ENCODE measurements around the gene P3R3URF.

Gene P3R3URF

GRCh38 chr1:46131093-46131492 is 45.2 kb downstream of the P3R3URF start:
- peaks cover 11% of the 10 kb centered on the region; the same call in 1 of the 2 replicates for H3K27me3 ChIP-seq (ENCODE audit: control insufficient read depth, insufficient read depth, low read length)
- H3K4me1 ChIP-seq (ENCODE audit: control insufficient read depth, insufficient read depth, low read length): peaks cover 16% of the 10 kb centered on the region; the same call in 1 of the 2 replicates
- no peak overlapping the region for H3K27ac ChIP-seq (ENCODE audit: low read depth, low read length)
- H3K9me3 ChIP-seq (ENCODE audit: control insufficient read depth, insufficient read depth, low read depth, low read length): no peaks in the 10 kb centered on the region
- peak overlapping the region; percentile 53 for H3K9ac ChIP-seq (ENCODE audit: low read length)
- H3K36me3 ChIP-seq (ENCODE audit: control insufficient read depth, insufficient read depth, low read length): no peaks in the 10 kb centered on the region
- peak overlapping the region; percentile 74 for H3K4me3 ChIP-seq (ENCODE audit: low read depth, low read length)

GRCh38 chr1:46130606-46131005 is 45.7 kb downstream of the P3R3URF start:
- H3K4me3 ChIP-seq (ENCODE audit: low read depth, low read length): peak overlapping the region; percentile 74
- H3K9me3 ChIP-seq (ENCODE audit: control insufficient read depth, insufficient read depth, low read depth, low read length): no peaks in the 10 kb centered on the region
- H3K36me3 ChIP-seq (ENCODE audit: control insufficient read depth, insufficient read depth, low read length): no peaks in the 10 kb centered on the region
- no peak overlapping the region for H3K27ac ChIP-seq (ENCODE audit: low read depth, low read length)
- H3K9ac ChIP-seq (ENCODE audit: low read length): no peak overlapping the region
- peaks cover 16% of the 10 kb centered on the region; the same call in 1 of the 2 replicates for H3K4me1 ChIP-seq (ENCODE audit: control insufficient read depth, insufficient read depth, low read length)
- peaks cover 11% of the 10 kb centered on the region; the same call in 1 of the 2 replicates for H3K27me3 ChIP-seq (ENCODE audit: control insufficient read depth, insufficient read depth, low read length)

GRCh38 chr1:46130121-46130520 is 46.2 kb downstream of the P3R3URF start:
- Histone ChIP-seq H3K36me3 (ENCODE audit: control insufficient read depth, insufficient read depth, low read length) (no peaks in the 10 kb centered on the region), H3K27me3 (ENCODE audit: control insufficient read depth, insufficient read depth, low read length) (peaks cover 11% of the 10 kb centered on the region; the same call in 1 of the 2 replicates), H3K9me3 (ENCODE audit: control insufficient read depth, insufficient read depth, low read depth, low read length) (no peaks in the 10 kb centered on the region), H3K4me1 (ENCODE audit: control insufficient read depth, insufficient read depth, low read length) (peaks cover 16% of the 10 kb centered on the region; the same call in 1 of the 2 replicates), H3K27ac (ENCODE audit: low read depth, low read length) (no peak overlapping the region), H3K9ac (ENCODE audit: low read length) (no peak overlapping the region), H3K4me3 (ENCODE audit: low read depth, low read length) (peak overlapping the region; percentile 74)

- H3K4me1 ChIP-seq (ENCODE audit: control insufficient read depth, insufficient read depth, low read length): peaks cover 7% of the 10 kb centered on the region; the same call in 1 of the 2 replicates
- H3K27me3 ChIP-seq (ENCODE audit: control insufficient read depth, insufficient read depth, low read length): peaks cover 11% of the 10 kb centered on the region; the same call in 1 of the 2 replicates
- no peaks in the 10 kb centered on the region for H3K9me3 ChIP-seq (ENCODE audit: control insufficient read depth, insufficient read depth, low read depth, low read length)
- H3K27ac ChIP-seq (ENCODE audit: low read depth, low read length): no peak overlapping the region
- H3K4me3 ChIP-seq (ENCODE audit: low read depth, low read length): no peak overlapping the region
- H3K36me3 ChIP-seq (ENCODE audit: control insufficient read depth, insufficient read depth, low read length): no peaks in the 10 kb centered on the region
- H3K9ac ChIP-seq (ENCODE audit: low read length): no peak overlapping the region
These were observed 47.9 kb downstream of the P3R3URF start for GRCh38 chr1:46128344-46128743.
